MM.1S (cell line): Measurements from ENCODE around the gene COMMD3.

Experiments
- CTCF ChIP-seq: fragments of 300-600 bp; sonication (generic); IDR thresholded peaks from 2 replicates; pipeline ENCODE4 v1.5.1; 2016; ENCODE audit warnings: antibody characterized with exemption, low read length, mixed read lengths
- EZH2 ChIP-seq: fragments of 300-600 bp; sonication (generic); optimal IDR thresholded peaks from 2 replicates; pipeline ENCODE3; 2017; ENCODE audit warnings: low read depth, mild to moderate bottlenecking, antibody characterized with exemption, low read length, mixed read lengths
- EZH2phosphoT487 ChIP-seq: fragments of 300-600 bp; sonication (generic); IDR thresholded peaks from 2 replicates; pipeline ENCODE4 v1.6.1; 2018; ENCODE audit warnings: antibody characterized with exemption, low read length

- TF ChIP-seq CTCF = no peak
- TF ChIP-seq EZH2phosphoT487 = no peak
- no peak for TF ChIP-seq EZH2
These were observed 52.8 kb downstream of the COMMD3 start for GRCh38 chr10:22368981-22369380.
